ENCODE results near the gene NEUROD2.

DNA sequence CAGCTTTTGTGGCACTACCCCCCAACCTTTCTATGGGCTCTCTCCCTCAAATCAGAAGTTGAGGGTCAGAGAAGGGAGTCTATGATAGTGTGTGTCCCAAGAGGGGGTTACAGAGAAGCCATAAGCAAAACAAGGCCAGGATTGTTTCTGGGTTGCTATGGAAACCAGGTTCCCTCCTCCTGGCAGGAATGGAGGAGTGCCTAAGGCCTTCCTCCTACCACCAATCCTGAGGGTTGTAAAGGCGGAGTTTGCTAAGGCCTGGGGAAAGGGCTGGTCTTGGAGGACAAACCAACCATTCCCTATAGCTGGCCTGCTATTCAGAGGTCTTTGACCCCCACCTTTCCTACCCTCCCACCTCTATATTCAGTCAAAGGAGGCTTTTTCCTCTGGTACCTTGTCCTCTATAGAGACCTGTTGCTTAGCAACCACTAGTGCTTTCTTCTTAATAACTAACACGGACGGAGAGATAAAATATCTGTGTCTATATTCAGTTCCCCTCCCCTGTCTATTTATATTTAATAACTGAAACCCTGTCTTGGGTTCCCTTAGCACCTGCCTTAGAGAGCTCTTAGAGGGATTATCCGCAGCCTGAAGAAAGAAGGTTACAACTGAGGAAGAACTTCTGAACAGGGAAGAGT lies 43.4 kb downstream of the NEUROD2 start:
- TF ChIP-seq, protein P1, sequence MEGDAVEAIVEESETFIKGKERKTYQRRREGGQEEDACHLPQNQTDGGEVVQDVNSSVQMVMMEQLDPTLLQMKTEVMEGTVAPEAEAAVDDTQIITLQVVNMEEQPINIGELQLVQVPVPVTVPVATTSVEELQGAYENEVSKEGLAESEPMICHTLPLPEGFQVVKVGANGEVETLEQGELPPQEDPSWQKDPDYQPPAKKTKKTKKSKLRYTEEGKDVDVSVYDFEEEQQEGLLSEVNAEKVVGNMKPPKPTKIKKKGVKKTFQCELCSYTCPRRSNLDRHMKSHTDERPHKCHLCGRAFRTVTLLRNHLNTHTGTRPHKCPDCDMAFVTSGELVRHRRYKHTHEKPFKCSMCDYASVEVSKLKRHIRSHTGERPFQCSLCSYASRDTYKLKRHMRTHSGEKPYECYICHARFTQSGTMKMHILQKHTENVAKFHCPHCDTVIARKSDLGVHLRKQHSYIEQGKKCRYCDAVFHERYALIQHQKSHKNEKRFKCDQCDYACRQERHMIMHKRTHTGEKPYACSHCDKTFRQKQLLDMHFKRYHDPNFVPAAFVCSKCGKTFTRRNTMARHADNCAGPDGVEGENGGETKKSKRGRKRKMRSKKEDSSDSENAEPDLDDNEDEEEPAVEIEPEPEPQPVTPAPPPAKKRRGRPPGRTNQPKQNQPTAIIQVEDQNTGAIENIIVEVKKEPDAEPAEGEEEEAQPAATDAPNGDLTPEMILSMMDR (conservative IDR thresholded peaks at IDR 0.05; ENCODE audit: low read depth in 2 of 2), result no peak
- TF ChIP-seq, protein P2, sequence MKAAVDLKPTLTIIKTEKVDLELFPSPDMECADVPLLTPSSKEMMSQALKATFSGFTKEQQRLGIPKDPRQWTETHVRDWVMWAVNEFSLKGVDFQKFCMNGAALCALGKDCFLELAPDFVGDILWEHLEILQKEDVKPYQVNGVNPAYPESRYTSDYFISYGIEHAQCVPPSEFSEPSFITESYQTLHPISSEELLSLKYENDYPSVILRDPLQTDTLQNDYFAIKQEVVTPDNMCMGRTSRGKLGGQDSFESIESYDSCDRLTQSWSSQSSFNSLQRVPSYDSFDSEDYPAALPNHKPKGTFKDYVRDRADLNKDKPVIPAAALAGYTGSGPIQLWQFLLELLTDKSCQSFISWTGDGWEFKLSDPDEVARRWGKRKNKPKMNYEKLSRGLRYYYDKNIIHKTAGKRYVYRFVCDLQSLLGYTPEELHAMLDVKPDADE (IDR thresholded peaks at IDR 0.05), result no peak
- TF ChIP-seq EZH2phosphoT487 (IDR thresholded peaks at IDR 0.05; ENCODE audit: unreplicated experiment), result no peak
- no peak for TF ChIP-seq CREB1 (CRISPR knock-in tag; IDR thresholded peaks at IDR 0.05; ENCODE audit: low read depth)
- TF ChIP-seq, protein P3, sequence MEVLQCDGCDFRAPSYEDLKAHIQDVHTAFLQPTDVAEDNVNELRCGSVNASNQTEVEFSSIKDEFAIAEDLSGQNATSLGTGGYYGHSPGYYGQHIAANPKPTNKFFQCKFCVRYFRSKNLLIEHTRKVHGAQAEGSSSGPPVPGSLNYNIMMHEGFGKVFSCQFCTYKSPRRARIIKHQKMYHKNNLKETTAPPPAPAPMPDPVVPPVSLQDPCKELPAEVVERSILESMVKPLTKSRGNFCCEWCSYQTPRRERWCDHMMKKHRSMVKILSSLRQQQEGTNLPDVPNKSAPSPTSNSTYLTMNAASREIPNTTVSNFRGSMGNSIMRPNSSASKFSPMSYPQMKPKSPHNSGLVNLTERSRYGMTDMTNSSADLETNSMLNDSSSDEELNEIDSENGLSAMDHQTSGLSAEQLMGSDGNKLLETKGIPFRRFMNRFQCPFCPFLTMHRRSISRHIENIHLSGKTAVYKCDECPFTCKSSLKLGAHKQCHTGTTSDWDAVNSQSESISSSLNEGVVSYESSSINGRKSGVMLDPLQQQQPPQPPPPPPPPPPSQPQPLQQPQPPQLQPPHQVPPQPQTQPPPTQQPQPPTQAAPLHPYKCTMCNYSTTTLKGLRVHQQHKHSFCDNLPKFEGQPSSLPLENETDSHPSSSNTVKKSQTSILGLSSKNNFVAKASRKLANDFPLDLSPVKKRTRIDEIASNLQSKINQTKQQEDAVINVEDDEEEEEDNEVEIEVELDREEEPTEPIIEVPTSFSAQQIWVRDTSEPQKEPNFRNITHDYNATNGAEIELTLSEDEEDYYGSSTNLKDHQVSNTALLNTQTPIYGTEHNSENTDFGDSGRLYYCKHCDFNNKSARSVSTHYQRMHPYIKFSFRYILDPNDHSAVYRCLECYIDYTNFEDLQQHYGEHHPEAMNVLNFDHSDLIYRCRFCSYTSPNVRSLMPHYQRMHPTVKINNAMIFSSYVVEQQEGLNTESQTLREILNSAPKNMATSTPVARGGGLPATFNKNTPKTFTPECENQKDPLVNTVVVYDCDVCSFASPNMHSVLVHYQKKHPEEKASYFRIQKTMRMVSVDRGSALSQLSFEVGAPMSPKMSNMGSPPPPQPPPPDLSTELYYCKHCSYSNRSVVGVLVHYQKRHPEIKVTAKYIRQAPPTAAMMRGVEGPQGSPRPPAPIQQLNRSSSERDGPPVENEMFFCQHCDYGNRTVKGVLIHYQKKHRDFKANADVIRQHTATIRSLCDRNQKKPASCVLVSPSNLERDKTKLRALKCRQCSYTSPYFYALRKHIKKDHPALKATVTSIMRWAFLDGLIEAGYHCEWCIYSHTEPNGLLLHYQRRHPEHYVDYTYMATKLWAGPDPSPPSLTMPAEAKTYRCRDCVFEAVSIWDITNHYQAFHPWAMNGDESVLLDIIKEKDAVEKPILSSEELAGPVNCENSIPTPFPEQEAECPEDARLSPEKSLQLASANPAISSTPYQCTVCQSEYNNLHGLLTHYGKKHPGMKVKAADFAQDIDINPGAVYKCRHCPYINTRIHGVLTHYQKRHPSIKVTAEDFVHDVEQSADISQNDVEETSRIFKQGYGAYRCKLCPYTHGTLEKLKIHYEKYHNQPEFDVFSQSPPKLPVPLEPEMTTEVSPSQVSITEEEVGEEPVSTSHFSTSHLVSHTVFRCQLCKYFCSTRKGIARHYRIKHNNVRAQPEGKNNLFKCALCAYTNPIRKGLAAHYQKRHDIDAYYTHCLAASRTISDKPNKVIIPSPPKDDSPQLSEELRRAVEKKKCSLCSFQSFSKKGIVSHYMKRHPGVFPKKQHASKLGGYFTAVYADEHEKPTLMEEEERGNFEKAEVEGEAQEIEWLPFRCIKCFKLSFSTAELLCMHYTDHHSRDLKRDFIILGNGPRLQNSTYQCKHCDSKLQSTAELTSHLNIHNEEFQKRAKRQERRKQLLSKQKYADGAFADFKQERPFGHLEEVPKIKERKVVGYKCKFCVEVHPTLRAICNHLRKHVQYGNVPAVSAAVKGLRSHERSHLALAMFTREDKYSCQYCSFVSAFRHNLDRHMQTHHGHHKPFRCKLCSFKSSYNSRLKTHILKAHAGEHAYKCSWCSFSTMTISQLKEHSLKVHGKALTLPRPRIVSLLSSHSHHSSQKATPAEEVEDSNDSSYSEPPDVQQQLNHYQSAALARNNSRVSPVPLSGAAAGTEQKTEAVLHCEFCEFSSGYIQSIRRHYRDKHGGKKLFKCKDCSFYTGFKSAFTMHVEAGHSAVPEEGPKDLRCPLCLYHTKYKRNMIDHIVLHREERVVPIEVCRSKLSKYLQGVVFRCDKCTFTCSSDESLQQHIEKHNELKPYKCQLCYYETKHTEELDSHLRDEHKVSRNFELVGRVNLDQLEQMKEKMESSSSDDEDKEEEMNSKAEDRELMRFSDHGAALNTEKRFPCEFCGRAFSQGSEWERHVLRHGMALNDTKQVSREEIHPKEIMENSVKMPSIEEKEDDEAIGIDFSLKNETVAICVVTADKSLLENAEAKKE (CRISPR knock-in tag; IDR thresholded peaks at IDR 0.05), result no peak
- TF ChIP-seq EZH2 (IDR thresholded peaks at IDR 0.05; ENCODE audit: low read depth, unreplicated experiment), result no peak
